GM23338 (cell line): ENCODE measurements around the gene FOXP1. TPM values are rescaled to one million over a fixed set of nuclear protein-coding genes. Genes with fewer than 3 reads are reported as not detected.

Experiments used
- ATAC-seq: fragments of 200-7000 bp; cut with Tn5 transposase; 3 replicates; pipeline ENCODE4 v1.9.1; 2020
- DNase-seq: peaks from one replicate; pipeline ENCODE4 v3.0.0-alpha.2; 2015; ENCODE audit warnings: low spot score
- H2AFZ ChIP-seq: fragments of 200-600 bp; sonication (generic); 2 replicates; pipeline ENCODE4 v1.8.0; 2016; ENCODE audit warnings: antibody characterized with exemption, mild to moderate bottlenecking, moderate library complexity
- H3F3A ChIP-seq: fragments of 200-600 bp; sonication (generic); replicated peaks from 2 replicates; pipeline ENCODE4 v1.8.0; 2017; ENCODE audit warnings: antibody characterized with exemption, mixed run types, low read depth
- H3K27ac ChIP-seq: fragments of 200-600 bp; sonication (generic); 2 replicates; pipeline ENCODE4 v1.6.1; 2016; ENCODE audit warnings: low read depth
- H3K27me3 ChIP-seq: fragments of 200-600 bp; sonication (generic); 2 replicates; pipeline ENCODE4 v1.8.0; 2016; ENCODE audit warnings: mild to moderate bottlenecking, mixed run types, moderate library complexity; ENCODE audit not compliant: insufficient read depth
- H3K36me3 ChIP-seq: fragments of 200-600 bp; sonication (generic); 2 replicates; pipeline ENCODE4 v1.8.0; 2016; ENCODE audit warnings: mild to moderate bottlenecking; ENCODE audit not compliant: insufficient read depth
- H3K4me1 ChIP-seq: fragments of 200-600 bp; sonication (generic); 2 replicates; pipeline ENCODE4 v1.8.0; 2016; ENCODE audit warnings: mild to moderate bottlenecking, moderate library complexity; ENCODE audit not compliant: insufficient read depth
- H3K4me2 ChIP-seq: fragments of 200-600 bp; sonication (generic); 2 replicates; pipeline ENCODE4 v1.7.1; 2017; ENCODE audit warnings: mixed run types
- H3K4me3 ChIP-seq: fragments of 200-600 bp; sonication (generic); 2 replicates; pipeline ENCODE4 v1.6.1; 2016; ENCODE audit warnings: mixed run types
- H3K79me2 ChIP-seq: fragments of 200-600 bp; sonication (generic); replicated peaks from 2 replicates; pipeline ENCODE4 v1.8.0; 2017; ENCODE audit warnings: mild to moderate bottlenecking; ENCODE audit not compliant: insufficient read depth
- H3K9me2 ChIP-seq: fragments of 200-600 bp; sonication (generic); 2 replicates; pipeline ENCODE4 v1.8.0; 2017; ENCODE audit not compliant: insufficient read depth
- H4K20me1 ChIP-seq: fragments of 200-600 bp; sonication (generic); replicated peaks from 2 replicates; pipeline ENCODE4 v1.8.0; 2017; ENCODE audit warnings: mild to moderate bottlenecking; ENCODE audit not compliant: insufficient read depth
- H3K27ac Mint-ChIP-seq: 2 replicates; pipeline ENCODE4 v1.8.0; 2020; ENCODE audit warnings: inconsistent platforms, mild to moderate bottlenecking, moderate library complexity, mixed read lengths
- H3K27me3 Mint-ChIP-seq: 3 replicates; pipeline ENCODE4 v1.8.0; 2022; ENCODE audit warnings: low read depth, mild to moderate bottlenecking, moderate library complexity, mixed read lengths, inconsistent platforms; ENCODE audit not compliant: insufficient read depth, poor library complexity
- H3K36me3 Mint-ChIP-seq: 3 replicates; pipeline ENCODE4 v1.8.0; 2021; ENCODE audit warnings: low read depth, mild to moderate bottlenecking, inconsistent platforms, moderate library complexity, mixed read lengths
- H3K4me1 Mint-ChIP-seq: 3 replicates; pipeline ENCODE4 v1.8.0; 2020; ENCODE audit warnings: mild to moderate bottlenecking, inconsistent platforms, mixed read lengths
- H3K4me3 Mint-ChIP-seq: 3 replicates; pipeline ENCODE4 v1.8.0; 2021; ENCODE audit warnings: moderate library complexity, mild to moderate bottlenecking, inconsistent platforms, mixed read lengths
- H3K9me3 Mint-ChIP-seq: 3 replicates; pipeline ENCODE4 v1.8.0; 2020; ENCODE audit warnings: moderate library complexity, mild to moderate bottlenecking, inconsistent platforms, mixed read lengths
- CREB1 ChIP-seq: fragments of 250-450 bp; sonication (Bioruptor Pico); IDR thresholded peaks from 2 replicates; pipeline ENCODE4 v1.5.0; 2020; ENCODE audit warnings: low read depth, mild to moderate bottlenecking, moderate library complexity
- CTCF ChIP-seq, 2 experiments: fragments of 200-600 bp in 1 of 2; sonication (generic) in 1 of 2; conservative IDR thresholded peaks; 2 replicates each; pipeline versions ENCODE4 v1.5.1 to v1.6.1; 2016 to 2017; ENCODE audit warnings: antibody characterized with exemption in 2 of 2, low read depth in 2 of 2, mild to moderate bottlenecking in 2 of 2, moderate library complexity in 1 of 2
- ETS1 ChIP-seq: IDR thresholded peaks from 2 replicates; pipeline ENCODE4 v1.6.1; 2016; ENCODE audit warnings: antibody characterized with exemption
- JUNB ChIP-seq: IDR thresholded peaks from one replicate; pipeline ENCODE4 v1.6.1; 2016; ENCODE audit warnings: antibody characterized with exemption; ENCODE audit not compliant: unreplicated experiment
- NANOG ChIP-seq: IDR thresholded peaks from 2 replicates; pipeline ENCODE4 v1.6.1; 2016; ENCODE audit warnings: antibody characterized with exemption, borderline replicate concordance
- POLR2AphosphoS5 ChIP-seq: IDR thresholded peaks from 2 replicates; pipeline ENCODE4 v1.6.1; 2016; ENCODE audit warnings: antibody characterized with exemption, low read depth
- STAT1 ChIP-seq: IDR thresholded peaks from one replicate; pipeline ENCODE4 v1.6.1; 2016; ENCODE audit warnings: antibody characterized with exemption; ENCODE audit not compliant: unreplicated experiment
- ZNF331 ChIP-seq: fragments of 250-450 bp; sonication (Bioruptor Pico); IDR thresholded peaks from 2 replicates; pipeline ENCODE4 v1.5.0; 2020; ENCODE audit warnings: low read depth, mild to moderate bottlenecking, moderate library complexity
- polyA plus RNA-seq: library from polyadenylated mRNA; unstranded; fragments of >200 nt; fragmentation: Nextera tagmentation; extraction: Ambion mirVana; gene quantifications from 2 replicates; pipeline ENCODE4 v1.2.1, GENCODE V29; 2016
- total RNA-seq: library from RNA; depleted of rRNA; stranded (reverse); fragments of >200 nt; shearing (Covaris generic); gene quantifications from 2 replicates; pipeline ENCODE4 v1.2.3, GENCODE V29; 2014
- TF ChIP-seq, protein P1 (sequence below): fragments of 250-450 bp; sonication (Bioruptor Pico); IDR thresholded peaks from 2 replicates; pipeline ENCODE4 v1.5.0; 2020; ENCODE audit warnings: mild to moderate bottlenecking, moderate library complexity
- TF ChIP-seq, protein P2 (sequence below): IDR thresholded peaks from one replicate; pipeline ENCODE4 v1.6.1; 2018; ENCODE audit warnings: antibody characterized with exemption; ENCODE audit not compliant: unreplicated experiment

Gene FOXP1
- total and polyA plus RNA-seq, 2 experiments from 2014 or later, result 32.9 to 35.5 TPM

- Histone ChIP-seq H2AFZ (no peak overlapping the region), H3K4me1 (no peaks in the 10 kb centered on the region; the same call in 1 of the 2 replicates), H3K9me2 (no peaks in the 10 kb centered on the region), H3K79me2 (no peaks in the 10 kb centered on the region), H3K36me3 (no peaks in the 10 kb centered on the region), H4K20me1 (0 out of 2 replicates have a peak, but pooled peaks cover 5% of the 10 kb centered on the region), H3K27me3 (no peaks in the 10 kb centered on the region), H3K4me2 (no peak overlapping the region), H3K27ac (no peak overlapping the region), H3F3A (no peaks in the 10 kb centered on the region), H3K4me3 (no peak overlapping the region)
- DNase-seq, result no peak
- no peak for ATAC-seq
- Mint-ChIP-seq H3K27me3 (peaks cover 2% of the 10 kb centered on the region), H3K27ac (no peak overlapping the region), H3K36me3 (no peaks in the 10 kb centered on the region), H3K4me1 (peaks cover 7% of the 10 kb centered on the region), H3K4me3 (no peak overlapping the region), H3K9me3 (no peaks in the 10 kb centered on the region)
- TF ChIP-seq STAT1 (no peak), POLR2AphosphoS5 (no peak), CTCF (conservative IDR thresholded peaks at IDR 0.05; ENCODE audit: low read depth in 2 of 2) (no peak)
Observed at GRCh38 chr3:71419369-71419768, 164.2 kb downstream of the FOXP1 start.

DNA sequence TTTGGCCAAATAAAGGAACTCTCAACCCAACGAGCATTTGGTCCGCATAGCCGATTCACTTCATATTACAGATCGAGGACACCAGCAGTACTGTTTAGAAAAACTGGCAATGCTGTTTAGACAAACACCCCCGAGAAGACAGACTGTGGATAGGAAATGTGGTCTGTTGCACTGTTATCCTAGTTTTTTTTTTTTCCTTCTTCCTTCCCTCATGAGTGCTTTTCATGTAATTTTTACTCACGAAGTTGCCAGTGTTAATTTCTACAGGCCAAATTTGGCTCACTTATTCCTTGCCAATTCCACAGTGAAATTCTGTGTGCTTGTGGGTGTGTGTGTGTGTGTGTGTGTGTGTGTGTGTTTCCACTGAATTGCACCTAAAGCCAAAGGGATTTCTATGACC, 165.7 kb downstream of the FOXP1 start:
- no peak overlapping the region for H3K27ac ChIP-seq
- TF ChIP-seq ZNF331 (CRISPR knock-in tag), result no peak
- no peak for TF ChIP-seq ETS1
- TF ChIP-seq NANOG, result no peak
- TF ChIP-seq CREB1 (CRISPR knock-in tag), result no peak
- TF ChIP-seq, protein P1, sequence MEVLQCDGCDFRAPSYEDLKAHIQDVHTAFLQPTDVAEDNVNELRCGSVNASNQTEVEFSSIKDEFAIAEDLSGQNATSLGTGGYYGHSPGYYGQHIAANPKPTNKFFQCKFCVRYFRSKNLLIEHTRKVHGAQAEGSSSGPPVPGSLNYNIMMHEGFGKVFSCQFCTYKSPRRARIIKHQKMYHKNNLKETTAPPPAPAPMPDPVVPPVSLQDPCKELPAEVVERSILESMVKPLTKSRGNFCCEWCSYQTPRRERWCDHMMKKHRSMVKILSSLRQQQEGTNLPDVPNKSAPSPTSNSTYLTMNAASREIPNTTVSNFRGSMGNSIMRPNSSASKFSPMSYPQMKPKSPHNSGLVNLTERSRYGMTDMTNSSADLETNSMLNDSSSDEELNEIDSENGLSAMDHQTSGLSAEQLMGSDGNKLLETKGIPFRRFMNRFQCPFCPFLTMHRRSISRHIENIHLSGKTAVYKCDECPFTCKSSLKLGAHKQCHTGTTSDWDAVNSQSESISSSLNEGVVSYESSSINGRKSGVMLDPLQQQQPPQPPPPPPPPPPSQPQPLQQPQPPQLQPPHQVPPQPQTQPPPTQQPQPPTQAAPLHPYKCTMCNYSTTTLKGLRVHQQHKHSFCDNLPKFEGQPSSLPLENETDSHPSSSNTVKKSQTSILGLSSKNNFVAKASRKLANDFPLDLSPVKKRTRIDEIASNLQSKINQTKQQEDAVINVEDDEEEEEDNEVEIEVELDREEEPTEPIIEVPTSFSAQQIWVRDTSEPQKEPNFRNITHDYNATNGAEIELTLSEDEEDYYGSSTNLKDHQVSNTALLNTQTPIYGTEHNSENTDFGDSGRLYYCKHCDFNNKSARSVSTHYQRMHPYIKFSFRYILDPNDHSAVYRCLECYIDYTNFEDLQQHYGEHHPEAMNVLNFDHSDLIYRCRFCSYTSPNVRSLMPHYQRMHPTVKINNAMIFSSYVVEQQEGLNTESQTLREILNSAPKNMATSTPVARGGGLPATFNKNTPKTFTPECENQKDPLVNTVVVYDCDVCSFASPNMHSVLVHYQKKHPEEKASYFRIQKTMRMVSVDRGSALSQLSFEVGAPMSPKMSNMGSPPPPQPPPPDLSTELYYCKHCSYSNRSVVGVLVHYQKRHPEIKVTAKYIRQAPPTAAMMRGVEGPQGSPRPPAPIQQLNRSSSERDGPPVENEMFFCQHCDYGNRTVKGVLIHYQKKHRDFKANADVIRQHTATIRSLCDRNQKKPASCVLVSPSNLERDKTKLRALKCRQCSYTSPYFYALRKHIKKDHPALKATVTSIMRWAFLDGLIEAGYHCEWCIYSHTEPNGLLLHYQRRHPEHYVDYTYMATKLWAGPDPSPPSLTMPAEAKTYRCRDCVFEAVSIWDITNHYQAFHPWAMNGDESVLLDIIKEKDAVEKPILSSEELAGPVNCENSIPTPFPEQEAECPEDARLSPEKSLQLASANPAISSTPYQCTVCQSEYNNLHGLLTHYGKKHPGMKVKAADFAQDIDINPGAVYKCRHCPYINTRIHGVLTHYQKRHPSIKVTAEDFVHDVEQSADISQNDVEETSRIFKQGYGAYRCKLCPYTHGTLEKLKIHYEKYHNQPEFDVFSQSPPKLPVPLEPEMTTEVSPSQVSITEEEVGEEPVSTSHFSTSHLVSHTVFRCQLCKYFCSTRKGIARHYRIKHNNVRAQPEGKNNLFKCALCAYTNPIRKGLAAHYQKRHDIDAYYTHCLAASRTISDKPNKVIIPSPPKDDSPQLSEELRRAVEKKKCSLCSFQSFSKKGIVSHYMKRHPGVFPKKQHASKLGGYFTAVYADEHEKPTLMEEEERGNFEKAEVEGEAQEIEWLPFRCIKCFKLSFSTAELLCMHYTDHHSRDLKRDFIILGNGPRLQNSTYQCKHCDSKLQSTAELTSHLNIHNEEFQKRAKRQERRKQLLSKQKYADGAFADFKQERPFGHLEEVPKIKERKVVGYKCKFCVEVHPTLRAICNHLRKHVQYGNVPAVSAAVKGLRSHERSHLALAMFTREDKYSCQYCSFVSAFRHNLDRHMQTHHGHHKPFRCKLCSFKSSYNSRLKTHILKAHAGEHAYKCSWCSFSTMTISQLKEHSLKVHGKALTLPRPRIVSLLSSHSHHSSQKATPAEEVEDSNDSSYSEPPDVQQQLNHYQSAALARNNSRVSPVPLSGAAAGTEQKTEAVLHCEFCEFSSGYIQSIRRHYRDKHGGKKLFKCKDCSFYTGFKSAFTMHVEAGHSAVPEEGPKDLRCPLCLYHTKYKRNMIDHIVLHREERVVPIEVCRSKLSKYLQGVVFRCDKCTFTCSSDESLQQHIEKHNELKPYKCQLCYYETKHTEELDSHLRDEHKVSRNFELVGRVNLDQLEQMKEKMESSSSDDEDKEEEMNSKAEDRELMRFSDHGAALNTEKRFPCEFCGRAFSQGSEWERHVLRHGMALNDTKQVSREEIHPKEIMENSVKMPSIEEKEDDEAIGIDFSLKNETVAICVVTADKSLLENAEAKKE (CRISPR knock-in tag), result no peak
- TF ChIP-seq JUNB, result no peak
- TF ChIP-seq, protein P2, sequence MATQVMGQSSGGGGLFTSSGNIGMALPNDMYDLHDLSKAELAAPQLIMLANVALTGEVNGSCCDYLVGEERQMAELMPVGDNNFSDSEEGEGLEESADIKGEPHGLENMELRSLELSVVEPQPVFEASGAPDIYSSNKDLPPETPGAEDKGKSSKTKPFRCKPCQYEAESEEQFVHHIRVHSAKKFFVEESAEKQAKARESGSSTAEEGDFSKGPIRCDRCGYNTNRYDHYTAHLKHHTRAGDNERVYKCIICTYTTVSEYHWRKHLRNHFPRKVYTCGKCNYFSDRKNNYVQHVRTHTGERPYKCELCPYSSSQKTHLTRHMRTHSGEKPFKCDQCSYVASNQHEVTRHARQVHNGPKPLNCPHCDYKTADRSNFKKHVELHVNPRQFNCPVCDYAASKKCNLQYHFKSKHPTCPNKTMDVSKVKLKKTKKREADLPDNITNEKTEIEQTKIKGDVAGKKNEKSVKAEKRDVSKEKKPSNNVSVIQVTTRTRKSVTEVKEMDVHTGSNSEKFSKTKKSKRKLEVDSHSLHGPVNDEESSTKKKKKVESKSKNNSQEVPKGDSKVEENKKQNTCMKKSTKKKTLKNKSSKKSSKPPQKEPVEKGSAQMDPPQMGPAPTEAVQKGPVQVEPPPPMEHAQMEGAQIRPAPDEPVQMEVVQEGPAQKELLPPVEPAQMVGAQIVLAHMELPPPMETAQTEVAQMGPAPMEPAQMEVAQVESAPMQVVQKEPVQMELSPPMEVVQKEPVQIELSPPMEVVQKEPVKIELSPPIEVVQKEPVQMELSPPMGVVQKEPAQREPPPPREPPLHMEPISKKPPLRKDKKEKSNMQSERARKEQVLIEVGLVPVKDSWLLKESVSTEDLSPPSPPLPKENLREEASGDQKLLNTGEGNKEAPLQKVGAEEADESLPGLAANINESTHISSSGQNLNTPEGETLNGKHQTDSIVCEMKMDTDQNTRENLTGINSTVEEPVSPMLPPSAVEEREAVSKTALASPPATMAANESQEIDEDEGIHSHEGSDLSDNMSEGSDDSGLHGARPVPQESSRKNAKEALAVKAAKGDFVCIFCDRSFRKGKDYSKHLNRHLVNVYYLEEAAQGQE, result no peak

More for the DNA sequence above, 165.7 kb downstream of the FOXP1 start:
- H3K9me2 ChIP-seq, result no peaks in the 10 kb centered on the region
- Mint-ChIP-seq H3K4me1 (peaks cover 11% of the 10 kb centered on the region), H3K36me3 (no peaks in the 10 kb centered on the region), H3K4me3 (no peak overlapping the region), H3K27ac (no peak overlapping the region), H3K9me3 (no peaks in the 10 kb centered on the region), H3K27me3 (no peaks in the 10 kb centered on the region)
- H3K4me3 ChIP-seq, result no peak overlapping the region
- ATAC-seq, result no peak
- H3K27me3 ChIP-seq, result no peaks in the 10 kb centered on the region
- no peaks in the 10 kb centered on the region; the same call in 1 of the 2 replicates for H3K4me1 ChIP-seq
- H3K79me2 ChIP-seq, result no peaks in the 10 kb centered on the region
- no peaks in the 10 kb centered on the region for H3K36me3 ChIP-seq
- H3F3A ChIP-seq, result no peaks in the 10 kb centered on the region
- no peak overlapping the region for H3K4me2 ChIP-seq
- no peak overlapping the region for H2AFZ ChIP-seq
- no peak for DNase-seq
- H4K20me1 ChIP-seq, result 0 out of 2 replicates have a peak, but pooled peaks cover 5% of the 10 kb centered on the region
